Measurements from ENCODE around the gene BPI. TPM values are rescaled to one million over a fixed set of nuclear protein-coding genes. Genes with fewer than 3 reads are reported as not detected.

BPI gene
- total and polyA plus RNA-seq, 4 donors = 0.31 to 5.6 (median 1.1) TPM

DNA sequence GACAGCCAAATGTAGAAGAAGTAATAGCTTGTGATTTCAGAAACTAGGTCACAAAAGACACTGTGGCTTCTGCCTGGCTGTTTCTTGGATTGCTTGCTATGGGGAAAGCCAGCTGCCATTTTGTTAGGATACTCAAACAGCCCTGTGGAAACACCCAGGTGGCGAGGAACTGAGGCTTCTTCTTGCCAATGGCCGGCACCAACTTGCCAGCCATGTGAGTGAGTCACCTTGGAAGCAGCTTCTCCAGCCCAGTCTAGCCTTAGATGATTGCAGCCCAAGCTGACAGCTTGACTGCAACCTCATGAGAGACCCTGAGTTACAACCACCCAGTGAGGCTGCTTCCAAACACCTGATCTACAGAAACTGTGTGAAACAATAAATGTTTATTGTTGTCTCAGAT lies 31.6 kb upstream of the BPI start:
- Histone ChIP-seq H3K9ac (ENCODE audit: insufficient read depth in 1 of 2, low read length in 2 of 2) (no peak overlapping the region), H3K4me3 (no peak overlapping the region), H3K27ac (ENCODE audit: low read depth in 1 of 2, low read length in 1 of 2) (no peak overlapping the region), H3K36me3 (ENCODE audit: control insufficient read depth in 4 of 4, insufficient read depth in 4 of 4, low read length in 4 of 4) (no peaks in the 10 kb centered on the region), H3K27me3 (ENCODE audit: control insufficient read depth in 3 of 3, insufficient read depth in 3 of 3, low read length in 2 of 3) (no peaks in the 10 kb centered on the region), H3K9me3 (ENCODE audit: control insufficient read depth in 4 of 4, insufficient read depth in 3 of 4, low read length in 3 of 4) (no peaks in the 10 kb centered on the region), H3K4me1 (ENCODE audit: control insufficient read depth in 5 of 5, insufficient read depth in 5 of 5, low read length in 5 of 5) (peaks cover 0 to 3% (median 0%) of the 10 kb centered on the region in 5 donors)
- 91 to 92% methylated on average over 2 of the region's 2 CpGs for WGBS, 2 donors
- ATAC-seq (ENCODE audit: insufficient read depth, low FRiP score) (no peak), DNase-seq (no peak)
- TF ChIP-seq, protein P1, sequence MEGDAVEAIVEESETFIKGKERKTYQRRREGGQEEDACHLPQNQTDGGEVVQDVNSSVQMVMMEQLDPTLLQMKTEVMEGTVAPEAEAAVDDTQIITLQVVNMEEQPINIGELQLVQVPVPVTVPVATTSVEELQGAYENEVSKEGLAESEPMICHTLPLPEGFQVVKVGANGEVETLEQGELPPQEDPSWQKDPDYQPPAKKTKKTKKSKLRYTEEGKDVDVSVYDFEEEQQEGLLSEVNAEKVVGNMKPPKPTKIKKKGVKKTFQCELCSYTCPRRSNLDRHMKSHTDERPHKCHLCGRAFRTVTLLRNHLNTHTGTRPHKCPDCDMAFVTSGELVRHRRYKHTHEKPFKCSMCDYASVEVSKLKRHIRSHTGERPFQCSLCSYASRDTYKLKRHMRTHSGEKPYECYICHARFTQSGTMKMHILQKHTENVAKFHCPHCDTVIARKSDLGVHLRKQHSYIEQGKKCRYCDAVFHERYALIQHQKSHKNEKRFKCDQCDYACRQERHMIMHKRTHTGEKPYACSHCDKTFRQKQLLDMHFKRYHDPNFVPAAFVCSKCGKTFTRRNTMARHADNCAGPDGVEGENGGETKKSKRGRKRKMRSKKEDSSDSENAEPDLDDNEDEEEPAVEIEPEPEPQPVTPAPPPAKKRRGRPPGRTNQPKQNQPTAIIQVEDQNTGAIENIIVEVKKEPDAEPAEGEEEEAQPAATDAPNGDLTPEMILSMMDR (IDR thresholded peaks at IDR 0.05; ENCODE audit: control extremely low read depth, extremely low read depth) = no peak

DNA sequence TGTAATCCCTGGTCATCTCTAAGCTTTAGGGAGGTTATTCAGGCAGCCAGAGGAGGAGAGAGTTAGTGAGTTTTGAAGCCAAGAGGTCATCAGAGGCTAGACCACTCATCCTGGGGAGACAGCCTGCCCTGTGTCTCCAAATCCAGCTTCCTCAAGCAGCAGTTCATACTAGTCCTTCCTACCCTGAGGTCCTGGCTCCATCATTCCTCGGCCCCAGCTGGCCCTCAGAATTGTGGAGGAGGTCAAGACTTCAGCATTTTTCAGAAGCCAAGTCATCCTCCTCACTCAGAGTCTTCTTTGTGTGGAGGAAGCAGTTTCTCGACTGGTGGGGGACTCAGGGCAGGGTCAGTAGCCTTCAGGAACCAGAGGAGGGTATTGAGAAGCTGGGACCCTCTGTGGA lies 31.0 kb upstream of the BPI start:
- no peak for ATAC-seq (ENCODE audit: insufficient read depth, low FRiP score)
- Histone ChIP-seq H3K9ac (ENCODE audit: insufficient read depth in 1 of 2, low read length in 2 of 2) (no peak overlapping the region), H3K36me3 (ENCODE audit: control insufficient read depth in 4 of 4, insufficient read depth in 4 of 4, low read length in 4 of 4) (no peaks in the 10 kb centered on the region), H3K4me1 (ENCODE audit: control insufficient read depth in 5 of 5, insufficient read depth in 5 of 5, low read length in 5 of 5) (peaks cover 0 to 6% (median 0%) of the 10 kb centered on the region in 5 donors), H3K9me3 (ENCODE audit: control insufficient read depth in 4 of 4, insufficient read depth in 3 of 4, low read length in 3 of 4) (no peaks in the 10 kb centered on the region), H3K27me3 (ENCODE audit: control insufficient read depth in 3 of 3, insufficient read depth in 3 of 3, low read length in 2 of 3) (no peaks in the 10 kb centered on the region), H3K4me3 (no peak overlapping the region), H3K27ac (ENCODE audit: low read depth in 1 of 2, low read length in 1 of 2) (peak overlapping the region in 1 of 2 donors; percentile 36)
- 57 to 85% methylated on average over 2 of the region's 2 CpGs for WGBS, 2 donors
- no peak for DNase-seq
- TF ChIP-seq, protein P1 (IDR thresholded peaks at IDR 0.05; ENCODE audit: control extremely low read depth, extremely low read depth) = no peak

DNA sequence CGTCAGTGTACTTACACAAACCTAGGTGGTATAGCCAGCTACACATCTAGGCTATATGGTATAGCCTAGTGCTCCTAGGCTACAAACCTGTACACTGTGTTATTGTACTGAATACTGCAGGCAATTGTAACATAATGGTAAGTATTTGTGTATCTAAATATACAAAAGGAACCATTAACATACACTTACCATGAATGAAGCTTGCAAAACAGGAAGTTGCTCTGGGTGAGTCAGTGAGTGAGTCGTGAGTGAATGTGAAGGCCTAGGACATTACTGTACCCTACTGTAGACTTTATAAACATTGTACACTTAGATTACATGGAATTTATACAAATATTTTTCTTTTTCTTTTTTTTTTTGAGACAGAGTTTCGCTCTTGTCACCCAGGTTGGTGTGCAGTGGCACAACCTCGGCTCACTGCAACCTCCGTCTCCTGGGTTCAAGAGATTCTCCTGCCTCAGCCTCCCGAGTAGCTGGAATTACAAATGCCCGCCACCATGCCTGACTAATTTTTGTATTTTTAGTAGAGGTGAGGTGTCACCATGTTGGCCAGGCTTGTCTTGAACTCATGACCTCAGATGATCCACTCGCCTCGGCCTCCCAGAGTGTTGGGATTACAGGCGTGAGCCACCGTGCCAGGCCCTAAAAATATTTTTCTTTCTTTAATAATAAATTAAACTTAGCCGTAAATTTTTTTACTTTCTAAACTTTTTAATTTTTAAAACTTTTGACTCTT lies 28.0 kb upstream of the BPI start:
- ATAC-seq (ENCODE audit: insufficient read depth, low FRiP score) = no peak
- no peaks in the 10 kb centered on the region for H3K36me3 ChIP-seq (ENCODE audit: control insufficient read depth in 4 of 4, insufficient read depth in 4 of 4, low read length in 4 of 4)
- no peak overlapping the region for H3K4me3 ChIP-seq
- no peak overlapping the region for H3K9ac ChIP-seq (ENCODE audit: insufficient read depth in 1 of 2, low read length in 2 of 2)
- WGBS, 2 donors = 78 to 81% methylated on average over 12 of the region's 12 CpGs
- no peak overlapping the region for H3K27ac ChIP-seq (ENCODE audit: low read depth in 1 of 2, low read length in 1 of 2)
- no peaks in the 10 kb centered on the region for H3K9me3 ChIP-seq (ENCODE audit: control insufficient read depth in 4 of 4, insufficient read depth in 3 of 4, low read length in 3 of 4)
- TF ChIP-seq, protein P1 (IDR thresholded peaks at IDR 0.05; ENCODE audit: control extremely low read depth, extremely low read depth) = no peak
- DNase-seq = peak in 2 of 3 donors; percentile 31 to 41
- H3K27me3 ChIP-seq (ENCODE audit: control insufficient read depth in 3 of 3, insufficient read depth in 3 of 3, low read length in 2 of 3) = no peaks in the 10 kb centered on the region
- peaks cover 0 to 11% (median 0%) of the 10 kb centered on the region in 5 donors for H3K4me1 ChIP-seq (ENCODE audit: control insufficient read depth in 5 of 5, insufficient read depth in 5 of 5, low read length in 5 of 5)

Measured in lung (tissue), 12 donors.